Heart left ventricle (tissue), 16 donors: Measurements from ENCODE around the gene GGN. TPM values are rescaled to one million over a fixed set of nuclear protein-coding genes. Genes with fewer than 3 reads are reported as not detected.

Experiments
- ATAC-seq, 4 donors: fragments of 200-7000 bp; cut with Tn5 transposase; one replicate each; pipeline ENCODE4 v1.9.1; 2020 to 2022; ENCODE audit warnings: moderate library complexity in 4 of 4, mild to moderate bottlenecking in 3 of 4, moderate number of reproducible peaks in 1 of 4
- DNase-seq, 5 donors: peaks; one replicate each; pipeline ENCODE4 v3.0.0-alpha.2; 2020
- H3K27ac ChIP-seq, 12 donors: fragments of 200-600 bp; sonication (generic) in 4 of 12; one replicate each; pipeline versions ENCODE4 v1.5.0 to v1.8.0; 2016 to 2022; ENCODE audit warnings: mild to moderate bottlenecking in 2 of 12
- H3K27me3 ChIP-seq, 9 donors: fragments of 200-600 bp; sonication (generic) in 2 of 9; one replicate each; pipeline versions ENCODE4 v1.5.1 to v1.8.0; 2016 to 2022; ENCODE audit warnings: mild to moderate bottlenecking in 3 of 9
- H3K36me3 ChIP-seq, 9 donors: fragments of 200-600 bp; sonication (generic) in 2 of 9; one replicate each; pipeline versions ENCODE4 v1.5.0 to v1.8.0; 2018 to 2022; ENCODE audit warnings: mild to moderate bottlenecking in 2 of 9
- H3K4me1 ChIP-seq, 12 donors: fragments of 200-600 bp; sonication (generic) in 4 of 12; one replicate each; pipeline versions ENCODE4 v1.5.0 to v1.8.0; 2016 to 2022; ENCODE audit warnings: mild to moderate bottlenecking in 3 of 12
- H3K4me3 ChIP-seq, 12 donors: fragments of 200-600 bp; sonication (generic) in 4 of 12; one replicate each; pipeline versions ENCODE4 v1.5.0 to v1.8.0; 2017 to 2022; ENCODE audit warnings: mild to moderate bottlenecking in 9 of 12, moderate library complexity in 4 of 12
- H3K9me3 ChIP-seq, 12 donors: fragments of 200-600 bp; sonication (generic) in 4 of 12; one replicate each; pipeline versions ENCODE4 v1.5.0 to v1.8.0; 2016 to 2022; ENCODE audit warnings: mild to moderate bottlenecking in 1 of 12
- CTCF ChIP-seq, 12 donors: fragments of 200-600 bp; sonication (generic) in 4 of 12; IDR thresholded peaks; one replicate each; pipeline versions ENCODE4 v1.5.0 to v1.8.0; 2018 to 2022; ENCODE audit warnings: antibody characterized with exemption in 12 of 12, mild to moderate bottlenecking in 5 of 12
- POLR2A ChIP-seq, 2 donors: fragments of 450-650 bp; IDR thresholded peaks; one replicate each; pipeline ENCODE4 v1.6.1; 2017; ENCODE audit warnings: antibody characterized with exemption in 2 of 2, mild to moderate bottlenecking in 2 of 2, moderate library complexity in 2 of 2
- WGBS, 4 donors: extraction: QIAGEN DNeasy Blood & Tissue Kit in 2 of 4; methylation state at CpG; one replicate each; pipeline versions ENCODE4 v1.1.5 to v1.1.7; 2013 to 2018; 5-methylcytosine and 5-hydroxymethylcytosine counted together
- intact Hi-C, 10 donors: fragments of 100-400 bp; cut with DNase I; formaldehyde crosslinking; loops; one replicate each; pipeline versions ENCODE4 v1.11.1 to v1.14.2; 2022
- polyA plus RNA-seq, 2 donors: library from polyadenylated mRNA; stranded (reverse); fragments of 200-250 nt; gene quantifications; one replicate each; pipeline ENCODE4 v1.2.3, GENCODE V29; 2013
- total RNA-seq, 9 donors: library from RNA; depleted of rRNA in 2 of 9; stranded (reverse); fragments of >200 nt in 2 of 9; fragmentation: NEBNext Ultra II Directional in 3 of 9; extraction: Animal tissue kit (Norgen Biotek cat#: 25700) in 3 of 9; gene quantifications; one replicate each; pipeline versions ENCODE4 v1.1.0 to v1.2.4, GENCODE V29; 2016 to 2023
- donor health status: ischemic (EF 13 %, LVEDD 7.1; RV severe dilation, severe dysfunction).
- donor health status: healthy with polysubstance abuse.
- donor health status: DM: no; HTN: yes; CAD: no.
- donor health status: DM: no; HTN: no; CAD: no.
- donor health status: ischemic (EF 25% LVEDD 6.9; RV normal size, moderate dysfunction).
- donor health status: ischemic (EF 25% LVEDD 5.7; RV mildly dilated, moderate dysfunction).
- donor health status: healthy.
- donor health status: DM: yes; HTN: yes; CAD: no.
- donor health status: ischemic (EF 35%, LVEDD 5.7; RV mildly dilated, moderate dysfunction).
- donor health status: nonischemic (EF 11% LVEDD 7.7; RV severe dilation, severe dysfunction).
- donor health status: DM: yes; HTN: yes; CAD: no.
- donor health status: PGD.
- donor health status: ischemic (EF 29% LVEDD 5.4; RV normal size, mild dysfunction).
- donor health status: nonischemic (EF 23%, LVEDD 6.1; RV moderate dilation, normal function).

The GGN gene
- total and polyA plus RNA-seq, 11 donors: 0.15 to 0.67 (median 0.31) TPM; not detected in 4

DNA sequence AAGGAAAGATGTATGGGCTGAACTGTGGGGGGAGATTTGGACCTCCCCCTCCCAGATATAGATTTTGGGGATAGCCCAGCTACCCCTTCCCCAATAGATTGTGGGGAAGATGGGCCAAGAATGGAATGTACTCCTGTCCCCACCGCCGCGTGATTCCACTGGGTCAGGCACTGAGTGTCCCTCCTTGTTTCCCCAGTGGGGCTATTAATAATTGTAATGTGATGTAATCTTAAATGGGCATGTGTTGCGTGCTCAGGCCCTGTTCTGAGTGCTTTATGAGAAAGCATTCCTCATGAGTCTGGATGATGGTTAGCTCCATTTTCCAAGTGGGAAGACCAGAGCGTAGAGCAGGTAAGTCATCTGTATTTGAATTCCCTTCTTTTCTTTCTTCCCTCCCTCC lies 12.1 kb downstream of the GGN start:
- H3K36me3 ChIP-seq: peaks cover under 1 to 45% (median 39%) of the 10 kb centered on the region in 9 donors
- H3K27ac ChIP-seq: peak overlapping the region; percentile 78 to 97 (median 91)
- peaks cover 7 to 29% (median 22%) of the 10 kb centered on the region in 12 donors for H3K4me1 ChIP-seq
- no peaks in the 10 kb centered on the region for H3K27me3 ChIP-seq
- DNase-seq (peak in 2 of 5 donors; percentile 61 to 63), ATAC-seq (peak; percentile 40 to 50 (median 46))
- intact Hi-C loops: loop anchor here in 6 of 10 donors (2.0 to 5.0 kb wide), 4 partner anchors 38 to 59 kb away; partner anchors contain the start of gene CATSPERG (in 2 of the 6)
- TF ChIP-seq CTCF (IDR thresholded peaks at IDR 0.05): no peak
- TF ChIP-seq POLR2A (IDR thresholded peaks at IDR 0.05): peak in 1 of 2 donors; percentile 38
- 48 to 60% (median 52%) methylated on average over 5 of the region's 5 CpGs for WGBS, 4 donors
- H3K9me3 ChIP-seq: no peaks in the 10 kb centered on the region
- peak overlapping the region; percentile 70 to 94 (median 88) for H3K4me3 ChIP-seq

DNA sequence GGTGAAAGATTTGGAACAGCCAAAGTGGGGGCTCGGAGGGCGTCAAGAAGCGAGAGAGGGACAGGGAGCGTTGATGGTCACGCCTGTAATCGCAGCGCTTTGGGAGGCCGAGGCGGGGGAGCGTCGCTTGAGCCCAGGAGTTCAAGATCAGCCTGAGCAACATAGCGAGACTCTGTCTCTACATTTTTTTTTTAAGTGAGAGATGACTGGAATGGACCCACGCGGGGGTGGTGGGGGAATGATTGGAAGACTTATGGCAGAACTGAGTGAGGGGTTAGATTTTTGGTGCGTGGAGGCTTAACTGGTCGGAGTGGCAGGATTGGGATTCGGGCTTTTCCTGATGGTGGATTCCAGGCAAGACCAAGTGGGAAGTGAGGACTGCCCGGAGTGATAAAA lies 12.7 kb downstream of the GGN start:
- WGBS, 4 donors: 0 to 1% (median 1%) methylated on average over 18 of the region's 18 CpGs
- peak overlapping the region; percentile 70 to 94 (median 88) for H3K4me3 ChIP-seq
- peaks cover 0 to 38% (median 32%) of the 10 kb centered on the region in 9 donors for H3K36me3 ChIP-seq
- ATAC-seq: peak in 3 of 4 donors; percentile 0 to 12 (median 4)
- peaks cover 7 to 29% (median 22%) of the 10 kb centered on the region in 12 donors for H3K4me1 ChIP-seq
- intact Hi-C loops: loop anchor here in 6 of 10 donors (2.0 to 5.0 kb wide), 4 partner anchors 38 to 58 kb away; partner anchors contain the start of gene CATSPERG (in 2 of the 6)
- no peaks in the 10 kb centered on the region for H3K27me3 ChIP-seq
- H3K9me3 ChIP-seq: no peaks in the 10 kb centered on the region
- H3K27ac ChIP-seq: peak overlapping the region; percentile 78 to 97 (median 91)
- TF ChIP-seq POLR2A (IDR thresholded peaks at IDR 0.05) (no peak), CTCF (IDR thresholded peaks at IDR 0.05) (no peak)
- DNase-seq: no peak

DNA sequence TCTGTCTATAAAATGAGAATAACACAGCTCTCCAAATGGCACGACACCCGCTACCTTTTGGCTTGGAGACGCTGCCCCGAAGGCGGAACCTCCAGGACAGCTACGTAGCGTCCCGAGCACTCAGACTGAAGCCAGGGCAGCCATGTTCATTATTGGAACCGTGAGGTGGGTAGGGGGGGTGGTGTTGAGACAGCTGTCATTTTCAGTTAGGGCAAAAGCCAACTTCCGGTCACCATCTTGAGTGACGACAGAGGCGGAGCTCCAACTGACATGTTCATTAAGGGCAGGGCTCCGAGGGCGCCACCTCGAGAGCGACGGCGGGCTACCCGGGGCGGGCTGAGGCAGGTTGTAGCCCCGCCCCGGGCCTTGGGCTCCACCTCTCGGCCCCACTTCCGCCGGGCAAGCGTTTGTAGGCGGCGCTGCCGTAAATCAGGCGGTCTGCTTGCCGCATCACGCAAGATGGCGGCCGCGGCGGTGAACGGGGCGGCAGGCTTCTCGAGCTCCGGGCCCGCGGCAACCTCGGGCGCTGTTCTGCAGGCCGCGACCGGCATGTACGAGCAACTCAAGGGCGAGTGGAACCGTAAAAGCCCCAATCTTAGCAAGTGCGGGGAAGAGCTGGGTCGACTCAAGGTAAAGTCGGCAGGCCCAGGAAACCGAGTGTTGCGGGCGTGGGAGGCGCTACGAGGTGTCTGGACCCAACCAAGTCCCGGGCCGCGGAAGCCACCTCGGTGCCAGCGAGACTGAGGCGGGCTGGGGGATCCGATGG lies 13.3 kb downstream of the GGN start, which contains the start of gene PSMD8:
Gene PSMD8 (plus strand): TSS at position 240 of the 766 bp plus-strand sequence. CDS start 31 bp downstream, at position 271.
- Histone ChIP-seq H3K4me3 (peak within 1 kb of the TSS; percentile 70 to 94 (median 88)), H3K4me1 (peaks cover 7 to 29% (median 22%) of the 10 kb centered on the region in 12 donors), H3K9me3 (no peaks in the 10 kb centered on the region), H3K27me3 (no peaks in the 10 kb centered on the region), H3K27ac (peak within 1 kb of the TSS; percentile 78 to 97 (median 91)), H3K36me3 (peaks cover 0 to 32% (median 27%) of the 10 kb centered on the region in 9 donors)
- DNase-seq: peak; percentile 99 to 100 (median 99)
- TF ChIP-seq CTCF (IDR thresholded peaks at IDR 0.05): peak in 8 of 12 donors; percentile 15 to 61 (median 35)
- TF ChIP-seq POLR2A (IDR thresholded peaks at IDR 0.05): peak; percentile 15 to 96
- intact Hi-C loops: loop anchor here in 9 of 10 donors (1.0 to 5.0 kb wide), 6 partner anchors 37 to 58 kb away; partner anchors contain the start of gene CATSPERG (in 4 of the 9)
- ATAC-seq: peak; percentile 96 to 98 (median 98)
- 0% methylated on average over 36 to 65 of the region's 65 CpGs for WGBS, 4 donors

GRCh38 chr19:38373907-38374331 lies 13.9 kb downstream of the GGN start:
- peak overlapping the region in 11 of 12 donors; percentile 70 to 97 (median 90) for H3K27ac ChIP-seq
- intact Hi-C loops: loop anchor here in 8 of 10 donors (1.0 to 5.0 kb wide), 6 partner anchors 37 to 57 kb away; partner anchors contain the start of gene CATSPERG (in 3 of the 8)
- H3K4me3 ChIP-seq: peak overlapping the region in 10 of 12 donors; percentile 70 to 94 (median 92)
- ATAC-seq: no peak
- no peaks in the 10 kb centered on the region for H3K27me3 ChIP-seq
- peaks cover 7 to 29% (median 22%) of the 10 kb centered on the region in 12 donors for H3K4me1 ChIP-seq
- no peak for DNase-seq
- WGBS, 4 donors: 68 to 77% (median 74%) methylated on average over 6 of the region's 6 CpGs
- H3K36me3 ChIP-seq: peaks cover 0 to 26% (median 21%) of the 10 kb centered on the region in 9 donors
- no peaks in the 10 kb centered on the region for H3K9me3 ChIP-seq
- TF ChIP-seq POLR2A (IDR thresholded peaks at IDR 0.05) (no peak), CTCF (IDR thresholded peaks at IDR 0.05) (no peak)
